Cerebellar cortex (tissue), 1 donor: Measurements from ENCODE around the gene COIL.
A peak's percentile ranks its signal among the peaks of the same experiment; 100 is the strongest.
"Not testable (repeated sequence)": the region's sequence is repeated elsewhere in the genome, so short reads cannot be mapped to it uniquely, and the experiment has no call there.

Experiments
- DNase-seq: peaks from one replicate; pipeline ENCODE4 v3.0.0-alpha.2; 2015; ENCODE audit warnings: low spot score

The COIL gene

DNA sequence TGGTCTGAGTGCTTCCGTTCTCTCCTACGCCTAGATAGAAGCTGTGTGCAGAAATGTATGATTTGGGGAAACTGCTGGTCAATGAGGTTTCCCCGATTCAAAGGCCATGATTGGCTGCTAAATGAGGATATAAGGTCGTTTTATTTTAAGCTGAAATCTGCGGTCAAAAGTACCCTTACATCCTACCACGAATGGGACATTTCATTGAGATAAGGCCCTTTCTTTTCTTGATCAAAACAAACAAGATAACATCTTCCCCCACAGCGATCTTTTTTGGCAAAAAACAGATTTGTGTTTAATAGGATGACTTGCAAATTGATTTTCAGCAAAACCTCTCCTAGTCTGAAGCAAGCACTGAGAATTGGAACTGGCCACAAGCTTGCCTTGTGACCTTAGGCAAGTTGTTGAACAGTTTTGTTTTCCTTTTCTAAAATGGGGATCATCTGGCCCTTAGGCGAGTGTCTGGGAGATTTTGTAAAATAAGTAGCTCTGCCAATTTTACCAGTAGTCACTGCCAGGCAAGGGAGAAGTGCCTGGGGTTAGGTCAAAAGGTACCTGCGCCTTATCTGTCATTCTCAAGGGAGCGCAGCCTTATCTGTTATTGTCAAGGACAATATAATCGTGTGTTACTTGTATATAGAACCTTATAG lies 17.7 kb upstream of the COIL start:
- DNase-seq, result peak; percentile 47

- peak; percentile 81 for DNase-seq
Measured at GRCh38 chr17:56977673-56978395, 17.0 kb upstream of the COIL start, which contains the start of gene SCPEP1. TSS of gene SCPEP1 (plus strand) at chr17:56978131. CDS start at chr17:56978160, 29 bp downstream.

DNA sequence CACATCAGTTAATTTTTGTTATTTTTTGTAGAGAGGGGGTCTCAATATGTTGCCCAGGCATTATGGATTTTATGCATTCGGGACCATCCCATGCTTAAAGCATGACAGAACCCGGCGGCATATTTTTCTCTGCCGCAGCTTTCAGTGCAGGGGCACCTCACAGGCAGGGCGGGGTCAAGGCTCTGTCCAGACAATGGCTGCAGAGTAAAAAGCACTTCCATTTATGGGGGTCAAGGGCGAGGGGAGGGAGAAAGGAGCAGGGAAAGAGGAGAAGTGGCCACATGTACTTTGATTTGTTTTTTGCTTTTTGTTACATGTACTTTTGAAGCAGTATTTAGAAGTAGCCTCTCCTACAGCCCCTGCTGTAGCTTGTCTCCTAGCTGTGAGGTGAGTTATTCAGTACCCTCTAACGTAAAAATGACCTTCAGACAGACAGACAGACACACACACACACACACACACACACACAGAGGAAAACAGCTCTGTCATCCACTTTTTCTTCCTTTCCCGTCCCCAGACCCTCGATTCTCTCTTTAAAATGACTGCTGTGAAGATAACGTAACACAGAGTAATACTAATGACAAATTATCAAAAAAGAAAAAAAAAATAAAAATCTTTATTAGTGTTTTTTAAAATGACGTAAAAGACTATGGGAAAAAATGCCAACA lies 16.2 kb upstream of the COIL start:
- no peak for DNase-seq

- no peak for DNase-seq
Measured at GRCh38 chr17:56975656-56976055, 14.8 kb upstream of the COIL start.

- no peak for DNase-seq
Measured at GRCh38 chr17:56974055-56974454, 13.2 kb upstream of the COIL start.

- no peak for DNase-seq
Measured at GRCh38 chr17:56973520-56973919, 12.7 kb upstream of the COIL start.

GRCh38 chr17:56972111-56972730 lies 11.4 kb upstream of the COIL start:
- DNase-seq, result no peak

DNA sequence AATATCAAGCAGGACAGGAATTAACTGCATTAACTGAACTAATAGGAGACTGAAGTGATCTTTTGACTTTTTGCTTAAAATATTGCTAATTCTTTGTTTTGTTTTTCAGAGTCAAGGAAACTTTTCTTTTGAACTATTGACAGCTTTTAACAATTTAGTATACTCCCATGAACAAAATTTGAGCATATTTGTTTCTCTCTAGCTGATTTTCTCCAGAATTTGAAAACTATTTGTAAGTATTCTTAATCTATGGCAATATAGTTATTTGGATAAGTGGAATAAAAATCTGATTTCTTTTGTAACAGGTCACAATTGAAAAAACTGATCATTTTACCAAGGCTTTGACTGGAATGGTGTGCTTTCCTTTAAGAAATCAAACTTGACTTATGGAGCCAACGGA lies 10.1 kb upstream of the COIL start:
- DNase-seq, result no peak

DNA sequence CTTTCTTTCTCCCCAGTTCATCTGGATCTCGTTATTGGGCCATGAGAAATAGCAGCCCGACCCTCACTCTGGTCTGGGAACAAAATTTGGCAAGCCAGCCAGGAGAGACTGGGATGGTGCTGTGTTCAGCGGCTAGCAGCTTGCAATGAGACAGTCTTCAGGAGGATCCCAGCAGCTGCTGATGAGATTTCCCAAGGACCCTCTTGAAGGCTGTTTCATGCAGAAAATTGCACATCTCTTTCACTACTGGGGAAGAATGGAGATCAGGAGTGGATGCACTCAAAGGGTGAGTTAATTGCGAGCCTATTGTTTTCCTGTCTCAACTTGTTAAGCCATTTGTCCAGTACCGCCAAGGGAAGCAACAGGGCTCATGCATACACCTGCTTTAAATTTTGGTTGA lies 5.5 kb upstream of the COIL start:
- no peak for DNase-seq

GRCh38 chr17:56965681-56966080 lies 4.8 kb upstream of the COIL start:
- DNase-seq, result not testable (repeated sequence)

DNA sequence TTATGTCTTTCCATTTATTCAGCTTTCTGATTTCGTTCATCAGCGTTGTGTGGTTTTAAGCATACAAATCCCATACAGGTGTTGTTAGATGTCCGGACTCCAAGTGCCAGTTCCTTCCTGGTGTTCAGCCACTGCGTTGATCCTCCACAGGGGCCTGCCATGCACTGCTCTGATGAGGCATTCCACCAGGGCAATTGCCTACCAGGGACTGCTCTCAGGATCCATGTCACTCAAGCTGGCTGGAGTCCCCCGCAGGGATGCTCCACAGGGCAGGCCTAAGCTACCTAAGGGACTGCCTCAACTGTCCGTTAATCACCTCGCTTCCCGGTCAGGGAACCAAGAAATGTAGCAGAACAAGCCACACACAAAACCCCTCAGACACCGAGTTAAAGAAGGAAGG lies 4.4 kb upstream of the COIL start:
- DNase-seq, result not testable (repeated sequence)

- no peak for DNase-seq
Measured at GRCh38 chr17:56956992-56957391, 3.9 kb downstream of the COIL start.

DNA sequence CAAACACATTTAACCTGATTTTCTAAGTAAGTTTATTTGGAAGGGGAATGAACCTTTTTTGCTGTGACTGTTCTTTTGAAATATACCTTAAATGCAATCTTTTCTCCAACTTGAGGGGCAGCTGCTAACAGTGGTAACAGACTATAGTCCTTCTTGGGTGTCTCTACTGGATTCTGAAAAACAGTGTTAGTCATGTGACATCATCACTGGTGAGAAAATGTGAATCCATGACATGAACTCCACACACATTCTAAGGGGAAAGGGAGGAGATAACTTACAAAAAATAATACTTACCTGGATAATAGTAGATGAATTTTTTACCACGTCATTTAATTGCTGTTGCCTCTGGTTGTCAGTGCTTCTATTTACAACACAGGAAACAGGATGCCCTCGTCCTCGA lies 11.3 kb downstream of the COIL start:
- no peak for DNase-seq

- no peak for DNase-seq
Measured at GRCh38 chr17:56948491-56948890, 12.4 kb downstream of the COIL start.

- DNase-seq, result no peak
Measured at GRCh38 chr17:56947741-56948140, 13.1 kb downstream of the COIL start.

GRCh38 chr17:56945938-56946505 lies 14.8 kb downstream of the COIL start:
- no peak for DNase-seq

DNA sequence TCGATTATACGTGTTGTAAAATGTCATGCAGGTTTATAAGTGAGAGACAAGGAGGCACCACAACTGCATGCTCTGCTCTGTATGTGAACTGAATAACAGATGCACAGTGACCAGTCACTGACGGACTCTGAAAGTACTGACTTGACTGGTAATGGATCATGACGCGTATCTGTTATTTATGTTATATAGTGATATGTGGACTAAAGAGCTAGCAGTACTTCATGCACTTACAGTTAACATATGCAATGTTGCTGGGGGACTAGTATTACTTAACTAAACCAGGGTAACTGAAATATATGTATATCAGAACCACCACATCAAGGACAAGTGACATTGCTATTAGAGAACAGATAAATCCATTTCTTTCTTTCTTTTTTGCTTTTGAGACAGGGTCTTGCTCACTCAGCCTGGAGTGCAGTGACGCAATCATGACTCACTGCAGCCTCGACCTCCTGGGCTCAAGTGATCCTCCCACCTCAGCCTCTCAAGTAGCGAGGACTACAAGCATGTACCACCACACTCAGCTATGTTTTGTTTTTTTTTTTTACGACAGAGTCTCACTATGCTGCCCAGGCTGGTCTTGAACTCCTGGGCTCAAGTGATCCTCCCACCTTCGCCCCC lies 17.2 kb downstream of the COIL start:
- no peak for DNase-seq

DNA sequence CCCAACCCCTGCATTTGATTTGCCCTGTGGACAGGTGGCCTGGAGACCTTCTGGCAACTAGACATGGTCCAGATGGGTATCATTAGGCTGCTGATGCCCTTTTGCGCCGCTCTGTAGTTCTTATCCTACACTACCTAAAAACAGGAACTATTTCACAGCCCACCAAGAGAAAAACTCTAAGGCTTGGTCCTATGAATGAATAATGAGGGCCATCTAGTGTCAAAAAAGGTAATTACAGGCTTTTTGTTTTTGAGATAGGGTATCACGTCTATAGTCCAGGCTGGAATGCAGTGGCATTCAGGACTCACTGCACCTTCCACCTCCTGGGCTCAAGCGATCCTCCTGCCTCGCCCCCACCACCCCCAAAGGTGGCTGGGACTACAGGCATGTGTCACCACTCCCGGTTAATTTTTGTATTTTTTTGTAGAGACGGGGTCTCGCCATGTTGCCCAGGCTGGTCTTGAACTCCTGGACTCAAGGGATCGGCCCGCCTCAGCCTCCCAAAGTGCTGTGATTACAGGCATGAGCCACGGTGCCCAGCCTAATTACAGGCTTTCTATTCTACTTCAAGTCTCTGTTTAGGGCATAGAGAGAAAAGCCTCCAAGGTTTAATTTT lies 20.9 kb downstream of the COIL start:
- DNase-seq, result peak; percentile 59

DNA sequence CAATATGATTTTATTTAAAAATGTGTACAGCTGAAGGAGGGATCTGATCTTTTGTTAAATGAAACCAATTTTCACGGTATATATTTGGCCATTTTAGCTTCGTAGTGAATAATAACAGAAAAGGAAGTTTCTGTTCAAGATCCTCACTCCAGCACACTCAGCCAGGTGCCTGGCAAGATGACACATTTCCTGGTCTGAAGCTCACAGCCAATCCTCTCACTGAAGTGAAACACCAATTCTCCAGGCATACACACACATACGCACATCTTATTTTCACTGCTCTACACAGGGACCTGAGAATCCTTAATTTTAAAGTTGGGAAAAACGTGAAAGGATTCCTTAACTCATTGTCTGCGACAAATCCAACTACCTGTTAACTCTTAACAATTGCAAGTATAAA lies 22.6 kb downstream of the COIL start:
- not testable (repeated sequence) for DNase-seq

GRCh38 chr17:56937687-56938086 lies 23.2 kb downstream of the COIL start:
- no peak for DNase-seq

DNA sequence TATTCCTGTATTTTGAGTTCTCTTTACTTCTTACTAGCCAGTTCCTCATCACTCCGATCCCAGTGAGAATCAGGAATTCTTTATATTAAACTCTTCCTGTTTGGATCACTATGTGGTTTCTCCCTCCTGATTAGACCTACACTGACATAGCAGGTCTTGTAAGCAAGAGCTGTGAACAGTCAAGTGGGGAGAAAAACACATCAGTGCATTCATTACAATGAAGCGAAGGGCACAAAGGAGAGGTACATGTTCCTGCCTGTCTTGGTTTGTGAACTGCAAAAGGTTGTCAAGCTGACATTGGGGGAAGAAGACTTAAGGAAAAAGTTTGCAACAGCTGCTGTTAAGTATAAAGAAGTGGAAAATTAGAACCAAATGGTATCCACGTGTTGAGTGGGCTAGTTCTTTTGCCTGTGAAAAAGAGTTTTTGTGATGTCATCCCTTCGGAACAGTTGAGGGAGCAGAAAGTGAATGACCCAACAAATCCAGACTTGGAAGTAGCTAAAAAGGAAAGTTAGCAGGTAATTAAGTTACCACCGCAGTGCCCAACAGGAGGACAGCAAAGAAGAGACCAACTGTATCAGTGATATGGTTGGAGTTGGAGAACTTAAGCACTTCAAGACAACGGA lies 24.0 kb downstream of the COIL start:
- no peak for DNase-seq
